Activated effector memory CD4-positive, alpha-beta T cell treated with anti-CD3 and anti-CD28 coated beads, Interleukin-2, amount 50 U/mL, for 16 hours (primary cell): ENCODE data around the gene KCTD5.
"Not testable (repeated sequence)": the region's sequence is repeated elsewhere in the genome, so short reads cannot be mapped to it uniquely, and the experiment has no call there.

Source experiments
- DNase-seq: peaks from one replicate; pipeline ENCODE4 v3.0.0-alpha.2; 2020

The KCTD5 gene

DNA sequence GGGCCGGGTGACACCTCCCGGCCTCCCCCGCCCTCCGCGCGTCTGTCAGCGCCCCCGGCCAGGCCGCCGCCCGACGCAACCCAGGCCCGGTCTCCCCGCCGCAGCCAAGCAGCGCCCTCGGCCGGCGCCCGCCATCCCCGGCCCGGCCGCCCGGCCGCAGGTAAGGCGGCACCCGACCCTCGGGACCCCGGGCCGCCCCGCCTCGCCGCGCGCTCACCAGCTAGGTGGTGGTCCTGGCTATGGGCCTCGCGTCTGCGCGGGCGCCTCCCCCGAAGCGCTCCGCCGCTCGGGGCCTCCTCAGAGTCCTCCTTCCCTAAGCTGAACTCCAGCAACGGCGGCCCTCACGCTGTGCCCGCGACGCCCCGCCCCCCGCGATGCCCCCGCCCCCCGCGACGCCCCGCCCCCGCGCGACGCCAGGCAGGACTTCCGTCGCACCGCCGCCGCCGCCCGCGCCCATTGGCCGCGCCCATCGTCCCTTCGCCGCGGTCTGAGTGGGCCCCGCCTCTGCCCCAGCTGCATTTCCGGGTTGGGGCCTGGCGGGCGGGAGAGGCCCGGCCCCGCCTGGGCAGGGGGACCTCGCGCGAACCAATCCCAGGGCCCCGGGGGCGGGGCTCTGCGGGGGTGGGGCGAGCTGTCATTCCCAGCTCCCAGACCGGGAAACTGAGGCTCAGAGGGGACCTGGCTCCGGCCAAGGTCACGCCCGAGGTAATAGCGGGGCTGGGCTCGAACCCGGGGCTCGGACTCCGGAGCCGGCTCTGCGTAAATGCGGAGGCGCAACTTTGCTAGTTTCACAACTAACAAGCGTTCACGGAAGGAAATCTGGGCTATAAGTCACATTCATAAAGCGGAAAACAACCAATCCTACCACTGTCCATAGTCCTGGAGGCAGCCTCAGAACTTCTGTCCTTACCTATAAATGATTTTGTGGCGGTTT, 9.0 kb upstream of the KCTD5 start:
- peak; percentile 99 for DNase-seq

- no peak for DNase-seq
Measured at GRCh38 chr16:2675021-2675420, 7.3 kb upstream of the KCTD5 start.

DNA sequence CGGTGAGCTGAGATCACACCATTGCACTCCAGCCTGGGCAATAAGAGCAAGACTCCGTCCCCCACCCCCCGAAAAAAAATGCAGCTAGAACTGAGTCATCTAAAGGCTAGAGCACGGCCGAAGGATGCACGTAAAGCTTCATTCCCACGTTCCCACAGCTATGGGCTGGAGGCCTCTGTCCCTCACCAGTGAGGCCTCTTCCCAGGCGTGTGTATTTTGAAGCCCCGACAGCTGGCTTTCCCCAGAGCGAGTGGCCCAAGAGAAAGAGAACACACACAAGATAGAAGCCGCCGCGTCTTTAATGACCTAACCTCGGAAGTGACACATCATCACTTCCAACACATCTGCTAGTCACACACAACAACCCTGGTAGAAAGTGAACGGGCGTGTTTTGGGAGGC, 6.6 kb upstream of the KCTD5 start:
- peak; percentile 41 for DNase-seq

- DNase-seq, result not testable (repeated sequence)
Measured at GRCh38 chr16:2676937-2677336, 5.4 kb upstream of the KCTD5 start.

DNA sequence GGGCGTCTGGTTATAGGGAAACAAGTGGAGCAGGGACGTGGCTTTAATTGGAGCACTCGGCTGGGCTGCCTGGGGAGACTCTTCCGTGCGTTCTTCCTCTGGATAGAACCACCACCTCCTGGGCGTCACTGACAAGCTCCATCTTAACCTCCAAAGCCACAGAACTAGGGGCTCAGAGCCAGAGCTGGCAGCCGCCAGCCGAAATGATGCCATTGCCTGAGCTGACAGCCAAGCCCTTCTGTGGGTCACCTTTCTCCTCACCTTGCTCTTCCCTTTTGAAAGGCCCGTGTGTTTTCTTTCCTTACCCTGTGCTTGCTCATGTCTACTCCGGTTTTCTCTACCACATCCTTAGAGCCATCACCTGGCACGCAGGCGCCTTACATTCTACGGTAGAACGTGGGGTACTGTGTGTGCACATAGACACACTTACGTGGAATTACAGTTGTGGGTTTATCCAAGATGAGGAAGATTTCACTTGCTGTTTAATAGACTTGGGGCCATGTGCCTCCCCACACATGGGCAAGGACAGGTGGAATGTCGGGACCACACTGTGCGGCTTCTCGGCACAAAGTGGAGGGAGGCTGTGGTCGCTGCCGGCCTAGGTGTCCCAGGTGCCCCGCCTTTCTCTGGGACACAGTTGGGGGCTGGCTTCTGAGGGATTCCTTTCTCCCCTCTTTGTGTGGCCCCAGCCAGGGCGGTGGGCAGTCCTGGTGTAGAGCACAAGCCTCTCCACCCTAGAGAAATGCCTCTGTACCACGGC, 3.9 kb upstream of the KCTD5 start:
- DNase-seq, result peak; percentile 22

DNA sequence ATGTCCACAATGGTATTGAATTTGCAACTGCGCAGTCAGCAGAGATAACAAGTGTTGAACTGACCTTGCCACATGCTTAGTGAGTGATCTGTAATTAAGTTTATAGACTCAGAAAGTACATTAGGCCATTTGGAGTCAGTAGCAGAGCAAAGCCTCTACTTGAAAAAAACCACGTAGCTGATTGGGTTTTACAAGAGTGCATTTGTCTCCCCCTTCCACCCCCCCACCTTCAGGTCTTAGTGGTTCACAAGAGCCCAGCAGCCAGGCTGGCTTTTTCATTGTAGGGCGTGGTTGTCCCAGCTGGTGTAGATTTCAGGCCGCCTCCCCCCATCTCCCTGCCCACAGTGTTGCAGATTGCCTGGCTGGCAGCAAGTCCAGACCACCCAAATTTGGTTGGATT, 2.4 kb upstream of the KCTD5 start:
- DNase-seq, result peak; percentile 30

DNA sequence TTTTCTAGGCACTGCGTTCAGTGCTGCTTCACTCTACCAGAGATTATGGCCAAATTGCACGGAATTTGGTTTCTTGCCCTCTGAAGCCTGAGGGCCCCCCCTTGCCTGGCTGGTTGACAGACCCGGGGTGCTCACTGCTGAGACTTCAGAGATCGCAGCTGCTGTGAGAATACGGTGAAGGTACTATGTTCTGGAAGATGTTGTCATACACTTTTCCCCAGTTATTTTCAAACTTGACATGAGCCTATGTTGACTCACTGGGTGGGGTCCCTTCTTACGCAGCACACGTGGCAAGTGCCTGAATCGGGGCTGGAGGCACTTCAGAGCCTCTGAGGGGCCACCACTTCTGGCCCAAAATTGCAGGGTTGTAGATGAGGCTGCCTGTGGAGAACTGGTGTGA, 2.0 kb upstream of the KCTD5 start:
- peak; percentile 13 for DNase-seq

DNA sequence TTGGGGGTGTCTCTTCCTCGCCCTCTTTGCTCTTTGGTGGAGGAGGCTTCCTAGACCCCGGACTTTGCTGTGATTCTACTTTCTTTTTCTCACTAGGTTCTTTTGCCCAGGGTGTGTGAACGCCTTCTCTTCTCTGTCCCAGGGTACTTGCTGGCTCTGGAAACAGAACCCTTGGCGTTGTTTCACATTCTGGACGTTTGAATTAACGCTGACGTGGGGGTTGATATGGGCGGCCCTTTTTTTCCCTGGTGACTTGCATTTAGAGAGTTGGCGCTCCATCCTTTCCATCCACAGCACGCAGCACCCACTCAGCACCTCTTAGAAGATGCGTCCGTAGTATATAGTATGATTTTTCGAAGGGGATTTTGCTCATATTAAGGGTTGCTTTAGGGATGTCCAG, 718 bp downstream of the KCTD5 start:
- not testable (repeated sequence) for DNase-seq

DNA sequence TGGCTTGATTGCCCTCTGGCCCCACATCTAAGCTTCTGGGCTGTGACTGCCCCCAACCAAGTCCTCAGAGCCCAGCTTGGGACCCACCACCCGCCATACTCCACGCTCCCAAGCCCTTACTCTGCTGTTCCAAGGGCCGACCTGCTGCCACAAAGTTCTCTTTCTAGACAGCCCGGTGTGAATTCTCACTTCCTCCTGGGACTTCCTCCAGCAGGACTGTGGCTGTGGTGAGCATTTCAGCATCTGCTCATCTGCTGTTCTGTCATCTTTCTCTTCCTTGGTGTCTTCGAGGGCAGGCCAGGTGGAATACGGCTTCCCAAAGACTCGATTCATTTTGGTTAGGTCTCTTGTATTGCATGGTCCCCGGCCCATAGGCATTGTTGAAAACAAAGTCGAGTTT, 3.8 kb downstream of the KCTD5 start:
- not testable (repeated sequence) for DNase-seq

DNA sequence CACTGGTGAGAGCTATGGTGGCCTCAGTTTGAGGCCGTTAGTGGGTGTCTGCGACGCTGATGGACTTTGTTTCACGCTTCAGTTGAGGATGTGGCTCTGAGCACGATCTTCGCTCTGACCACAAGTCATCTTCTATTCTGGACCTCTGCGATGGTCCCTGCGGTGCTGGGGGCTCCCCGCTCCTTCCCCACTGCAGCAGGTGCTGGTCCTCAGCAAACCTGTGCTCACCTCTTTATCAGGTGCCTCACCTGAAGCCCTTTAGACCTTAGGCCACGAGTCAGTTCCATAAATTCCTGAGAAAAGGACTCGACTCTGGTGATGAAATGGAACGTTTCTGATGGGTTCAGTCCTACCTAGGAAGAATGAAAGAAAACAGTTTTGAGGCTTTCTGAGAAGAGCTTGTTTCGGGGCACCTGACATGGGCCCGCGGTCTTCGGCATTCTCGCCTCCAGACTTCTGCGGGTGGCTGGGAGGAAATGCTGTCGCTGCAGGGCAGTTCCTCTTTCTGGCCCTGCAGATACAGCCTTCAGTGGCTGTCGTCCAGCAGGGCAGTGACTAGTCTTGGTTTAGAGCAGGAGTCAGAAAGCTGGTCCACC, 4.7 kb downstream of the KCTD5 start:
- no peak for DNase-seq

DNA sequence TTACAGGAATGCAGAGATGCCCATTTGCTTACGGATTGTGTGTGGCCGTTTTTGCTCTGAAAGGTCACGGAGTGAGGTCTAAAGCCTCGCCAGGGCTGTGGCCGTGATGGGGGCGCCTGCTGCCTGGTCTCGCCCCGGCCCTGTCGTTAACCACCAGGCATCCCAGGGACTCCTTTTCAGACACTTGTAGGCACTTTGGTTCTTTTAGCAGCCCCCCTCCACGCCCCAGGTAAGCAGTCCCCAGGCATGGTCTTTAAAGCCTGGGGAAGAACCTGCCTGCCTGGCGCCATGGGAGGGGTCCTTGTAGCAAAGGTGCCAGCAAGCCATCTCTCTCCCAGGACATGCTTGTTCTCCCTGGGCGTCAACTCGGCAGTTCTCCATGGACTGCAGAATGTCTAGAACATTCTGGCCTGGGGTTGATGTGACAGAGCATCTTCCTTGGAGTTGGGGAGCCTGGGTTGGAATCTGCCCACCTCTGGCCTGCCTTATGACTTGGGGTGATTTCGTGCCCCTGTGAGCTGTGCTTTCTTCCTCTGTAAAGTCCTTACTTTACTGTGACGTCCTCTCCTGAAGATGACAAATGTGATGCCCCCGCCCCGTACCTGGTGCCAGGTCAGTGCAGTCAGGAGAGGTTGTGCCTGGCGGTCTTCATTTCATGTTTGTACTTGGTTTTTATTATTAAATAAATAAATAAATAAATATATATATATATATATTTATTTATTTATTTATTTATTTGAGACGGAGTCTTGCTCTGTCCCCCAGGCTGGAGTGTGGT, 5.4 kb downstream of the KCTD5 start:
- no peak for DNase-seq

- not testable (repeated sequence) for DNase-seq
Measured at GRCh38 chr16:2689422-2689821, 7.1 kb downstream of the KCTD5 start.

GRCh38 chr16:2689968-2690801, 7.9 kb downstream of the KCTD5 start:
- DNase-seq, result no peak

GRCh38 chr16:2690852-2691251, 8.5 kb downstream of the KCTD5 start:
- DNase-seq, result no peak

GRCh38 chr16:2691491-2692248, 9.3 kb downstream of the KCTD5 start:
- DNase-seq, result no peak

DNA sequence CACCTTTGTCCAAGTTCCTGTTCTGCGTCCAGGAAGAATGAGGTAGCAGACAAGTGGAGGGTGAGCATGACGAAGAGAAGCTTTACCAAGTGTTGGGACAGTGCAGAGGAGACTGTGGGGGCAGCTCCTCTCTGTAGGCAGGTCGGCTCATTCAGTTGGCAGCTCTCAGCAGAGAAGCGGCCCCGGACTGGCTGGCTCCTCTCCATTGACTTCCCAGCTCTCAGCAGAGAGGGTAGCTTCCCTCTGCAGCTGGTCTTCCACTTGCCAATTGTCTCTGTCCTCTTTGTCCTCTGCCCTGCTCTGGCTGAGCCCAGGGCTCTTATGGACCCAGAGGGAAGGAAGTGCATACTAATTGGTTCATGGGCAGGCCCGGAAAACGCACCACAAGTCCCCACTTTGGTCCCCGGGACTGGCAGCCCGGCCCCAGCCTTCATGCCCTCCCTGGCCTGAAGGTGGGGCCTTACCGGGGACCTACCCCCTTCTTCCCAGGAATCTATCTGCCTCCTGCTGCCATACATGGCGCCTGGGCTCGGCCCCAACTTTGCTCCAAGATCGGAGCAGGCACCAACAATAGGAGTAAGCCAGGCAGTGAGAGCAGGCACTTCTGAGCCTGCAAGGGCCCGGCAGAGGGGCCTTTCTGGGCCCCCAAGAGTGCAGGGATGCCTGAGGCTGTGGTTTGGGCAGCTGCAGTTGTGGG, 10.1 kb downstream of the KCTD5 start:
- no peak for DNase-seq

GRCh38 chr16:2692948-2693651, 10.8 kb downstream of the KCTD5 start:
- DNase-seq, result no peak

- not testable (repeated sequence) for DNase-seq
Measured at GRCh38 chr16:2696601-2697250, 14.4 kb downstream of the KCTD5 start.

- no peak for DNase-seq
Measured at GRCh38 chr16:2697401-2697948, 15.2 kb downstream of the KCTD5 start.
